ENCODE results near the gene HELT. TPM values are rescaled to one million over a fixed set of nuclear protein-coding genes. Genes with fewer than 3 reads are reported as not detected.
A peak's percentile ranks its signal among the peaks of the same experiment; 100 is the strongest.
"Not testable (repeated sequence)": the region's sequence is repeated elsewhere in the genome, so short reads cannot be mapped to it uniquely, and the experiment has no call there.

The HELT gene, protein sequence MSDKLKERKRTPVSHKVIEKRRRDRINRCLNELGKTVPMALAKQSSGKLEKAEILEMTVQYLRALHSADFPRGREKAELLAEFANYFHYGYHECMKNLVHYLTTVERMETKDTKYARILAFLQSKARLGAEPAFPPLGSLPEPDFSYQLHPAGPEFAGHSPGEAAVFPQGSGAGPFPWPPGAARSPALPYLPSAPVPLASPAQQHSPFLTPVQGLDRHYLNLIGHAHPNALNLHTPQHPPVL
- under 1 TPM in 1 of 2 donors, not detected in 1; 0.64 TPM for total RNA-seq
- polyA plus RNA-seq (ENCODE audit: insufficient read length in 6 of 6): not detected
- long read RNA-seq, donor 1: 0 reads
- long read RNA-seq, donor 2: 0 reads
- long read RNA-seq, donor 3: 0 reads
- long read RNA-seq, donor 4: 0 reads
- long read RNA-seq, donor 5: 0 reads
- long read RNA-seq, donor 6: 0 reads
- long read RNA-seq, donor 7: 0 reads
- long read RNA-seq, donor 8: 0 reads
- long read RNA-seq, donor 9: 0 reads
- long read RNA-seq, donor 10: 0 reads
- long read RNA-seq, donor 11: 0 reads
- long read RNA-seq, donor 12: 0 reads

- TF ChIP-seq, protein P1, sequence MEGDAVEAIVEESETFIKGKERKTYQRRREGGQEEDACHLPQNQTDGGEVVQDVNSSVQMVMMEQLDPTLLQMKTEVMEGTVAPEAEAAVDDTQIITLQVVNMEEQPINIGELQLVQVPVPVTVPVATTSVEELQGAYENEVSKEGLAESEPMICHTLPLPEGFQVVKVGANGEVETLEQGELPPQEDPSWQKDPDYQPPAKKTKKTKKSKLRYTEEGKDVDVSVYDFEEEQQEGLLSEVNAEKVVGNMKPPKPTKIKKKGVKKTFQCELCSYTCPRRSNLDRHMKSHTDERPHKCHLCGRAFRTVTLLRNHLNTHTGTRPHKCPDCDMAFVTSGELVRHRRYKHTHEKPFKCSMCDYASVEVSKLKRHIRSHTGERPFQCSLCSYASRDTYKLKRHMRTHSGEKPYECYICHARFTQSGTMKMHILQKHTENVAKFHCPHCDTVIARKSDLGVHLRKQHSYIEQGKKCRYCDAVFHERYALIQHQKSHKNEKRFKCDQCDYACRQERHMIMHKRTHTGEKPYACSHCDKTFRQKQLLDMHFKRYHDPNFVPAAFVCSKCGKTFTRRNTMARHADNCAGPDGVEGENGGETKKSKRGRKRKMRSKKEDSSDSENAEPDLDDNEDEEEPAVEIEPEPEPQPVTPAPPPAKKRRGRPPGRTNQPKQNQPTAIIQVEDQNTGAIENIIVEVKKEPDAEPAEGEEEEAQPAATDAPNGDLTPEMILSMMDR (IDR thresholded peaks at IDR 0.05): no peak
- DNase-seq (no peak), ATAC-seq (no peak)
- Histone ChIP-seq H3K36me3 (no peaks in the 10 kb centered on the region), H3K27ac (no peak within 1 kb of the TSS), H3K4me3 (peak within 1 kb of the TSS in 1 of 2 donors; percentile 10), H3K4me1 (peaks cover 4 to 39% of the 10 kb centered on the region in 2 donors), H3K27me3 (peaks cover 96 to 100% of the 10 kb centered on the region in 2 donors), H3K9me3 (no peaks in the 10 kb centered on the region)
- intact Hi-C loops (cut with DNase I): no loop called here
These were observed at the start of gene HELT for GRCh38 chr4:185017964-185018772. Gene HELT, plus strand, starts transcription at chr4:185018490. Its CDS starts 439 bp downstream, at chr4:185018929.

DNA sequence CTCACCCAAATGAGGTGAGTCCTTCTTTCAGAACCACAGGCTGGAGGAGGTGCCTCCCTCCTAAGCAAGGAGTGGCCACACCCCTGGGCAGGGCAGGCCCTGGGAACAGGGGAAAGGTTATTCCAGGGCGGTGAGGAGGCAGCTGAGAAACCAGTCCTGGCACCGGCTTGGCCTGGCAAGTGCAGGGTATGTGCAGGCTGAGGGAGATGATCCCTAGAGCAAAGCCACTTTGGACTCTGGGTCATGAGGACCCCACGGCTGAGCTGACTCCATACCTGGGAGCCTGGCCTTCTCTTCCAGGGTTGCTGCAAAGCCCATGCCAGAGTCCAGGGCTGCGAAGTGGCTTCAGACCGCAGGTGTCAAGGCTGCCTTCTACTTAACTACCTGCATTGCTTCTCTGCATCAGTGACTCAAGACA, 49.5 kb upstream of the HELT start:
- intact Hi-C loops (cut with DNase I): no loop called here
- DNase-seq (peak in 3 of 4 donors; percentile 33 to 88 (median 81)), ATAC-seq (peak; percentile 100)
- Histone ChIP-seq H3K9me3 (peaks cover 0 to 5% of the 10 kb centered on the region in 2 donors), H3K27me3 (no peaks in the 10 kb centered on the region), H3K36me3 (no peaks in the 10 kb centered on the region), H3K27ac (no peak overlapping the region), H3K4me1 (no peaks in the 10 kb centered on the region), H3K4me3 (no peak overlapping the region)
- TF ChIP-seq, protein P1 (IDR thresholded peaks at IDR 0.05): no peak

DNA sequence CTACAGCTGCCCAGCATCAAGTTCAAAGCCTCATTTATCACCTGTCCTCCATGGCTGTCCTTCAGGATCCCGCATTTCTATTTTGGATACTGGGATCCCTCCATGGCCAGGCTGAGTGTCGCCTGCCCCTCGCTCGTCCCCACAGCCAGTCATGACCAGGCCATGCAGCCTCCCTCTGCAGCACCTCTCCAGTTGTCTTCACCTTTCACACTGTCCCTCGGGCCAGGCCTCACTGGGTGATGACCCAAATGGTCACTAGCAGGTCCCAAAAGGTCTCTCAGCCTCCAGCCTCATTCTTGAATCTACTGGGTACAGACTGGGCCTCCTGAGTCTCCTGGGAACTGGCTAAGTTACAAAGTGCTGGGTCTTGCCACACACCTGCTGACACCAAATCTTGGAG, 48.7 kb upstream of the HELT start:
- intact Hi-C loops (cut with DNase I): no loop called here
- ATAC-seq: no peak
- DNase-seq: no peak
- Histone ChIP-seq H3K4me1 (no peaks in the 10 kb centered on the region), H3K4me3 (no peak overlapping the region), H3K27me3 (no peaks in the 10 kb centered on the region), H3K27ac (no peak overlapping the region), H3K36me3 (no peaks in the 10 kb centered on the region), H3K9me3 (peaks cover 0 to 5% of the 10 kb centered on the region in 2 donors)
- TF ChIP-seq, protein P1 (IDR thresholded peaks at IDR 0.05): no peak

GRCh38 chr4:184972991-184973390, 45.3 kb upstream of the HELT start:
- no peak overlapping the region for H3K27ac ChIP-seq
- H3K9me3 ChIP-seq: peaks cover 0 to 5% of the 10 kb centered on the region in 2 donors
- ATAC-seq (no peak), DNase-seq (peak in 1 of 4 donors; percentile 40)
- H3K4me3 ChIP-seq: no peak overlapping the region
- no peaks in the 10 kb centered on the region for H3K4me1 ChIP-seq
- H3K27me3 ChIP-seq: no peaks in the 10 kb centered on the region
- no peaks in the 10 kb centered on the region for H3K36me3 ChIP-seq
- intact Hi-C loops (cut with DNase I): no loop called here
- TF ChIP-seq, protein P1 (IDR thresholded peaks at IDR 0.05): no peak

- H3K4me3 ChIP-seq; H3K27ac ChIP-seq; ATAC-seq; H3K4me1 ChIP-seq; H3K9me3 ChIP-seq; H3K27me3 ChIP-seq; DNase-seq; H3K36me3 ChIP-seq; intact Hi-C loops (cut with DNase I): not testable (repeated sequence)
These were observed 41.9 kb upstream of the HELT start for GRCh38 chr4:184976348-184976747.

All from left lung (tissue), 14 donors.